SK-N-MC (cell line): ENCODE data around the gene ACVRL1.

Experiments
- DNase-seq: peaks from one replicate; pipeline ENCODE4 v3.0.0-alpha.2; 2011; ENCODE audit warnings: low read depth, low spot score
- H3K27ac ChIP-seq: fragments of 200-600 bp; sonication (generic); 2 replicates; pipeline ENCODE4 v1.5.1; 2016; ENCODE audit warnings: mixed run types
- H3K36me3 ChIP-seq: fragments of 200-600 bp; sonication (generic); 2 replicates; pipeline ENCODE4 v1.6.1; 2017; ENCODE audit warnings: antibody characterized with exemption, low read length, mixed read lengths; ENCODE audit not compliant: insufficient read depth
- H3K4me3 ChIP-seq: fragments of 200-600 bp; sonication (generic); 2 replicates; pipeline ENCODE4 v1.5.1; 2016
- H3K9ac ChIP-seq: fragments of 200-600 bp; sonication (generic); 2 replicates; pipeline ENCODE4 v1.8.0; 2017; ENCODE audit warnings: mixed run types, mixed read lengths; ENCODE audit not compliant: insufficient read length
- H3K9me3 ChIP-seq: fragments of 200-600 bp; sonication (generic); 2 replicates; pipeline ENCODE4 v1.6.1; 2017; ENCODE audit warnings: low read depth, mild to moderate bottlenecking, antibody characterized with exemption, low read length, moderate library complexity, mixed read lengths
- EZH2 ChIP-seq: fragments of 200-600 bp; sonication (generic); IDR thresholded peaks from one replicate; pipeline ENCODE4 v1.6.1; 2017; ENCODE audit warnings: antibody characterized with exemption
- FOXP2 ChIP-seq: optimal IDR thresholded peaks from 2 replicates; pipeline ENCODE3; 2011; ENCODE audit warnings: mild to moderate bottlenecking, moderate library complexity; ENCODE audit not compliant: insufficient read depth; ENCODE audit errors: extremely low read length, control extremely low read depth
- POLR2AphosphoS5 ChIP-seq: IDR thresholded peaks from 2 replicates; pipeline ENCODE4 v1.6.1; 2012; ENCODE audit warnings: mild to moderate bottlenecking, low read depth, low read length, borderline replicate concordance

The ACVRL1 gene

DNA sequence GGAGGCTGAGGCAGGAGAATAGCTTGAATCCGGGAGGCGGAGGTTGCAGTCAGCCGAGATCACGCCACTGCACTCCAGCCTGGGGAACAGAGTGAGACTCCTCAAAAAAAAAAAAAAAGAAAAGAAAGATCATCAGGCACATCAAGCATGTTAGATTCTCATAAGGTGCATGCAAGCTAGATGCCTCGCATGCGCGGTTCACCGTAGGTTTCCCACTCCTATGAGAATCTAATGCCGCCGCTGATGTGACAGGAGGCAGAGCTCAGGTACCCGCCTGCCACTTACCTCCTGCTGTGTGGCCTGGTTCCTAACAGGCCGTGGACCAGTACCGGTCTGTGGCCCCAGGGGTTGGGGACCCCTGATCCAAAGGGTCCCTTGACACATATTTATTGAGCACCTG lies 51.2 kb downstream of the ACVRL1 start:
- H3K9me3 ChIP-seq = 0 out of 2 replicates have a peak, but pooled peaks cover under 1% of the 10 kb centered on the region
- peaks cover 14% of the 10 kb centered on the region for H3K36me3 ChIP-seq
- no peak for DNase-seq
- no peak overlapping the region for H3K4me3 ChIP-seq
- H3K9ac ChIP-seq = no peak overlapping the region
- no peak overlapping the region for H3K27ac ChIP-seq
- TF ChIP-seq FOXP2 (no peak), POLR2AphosphoS5 (no peak)

DNA sequence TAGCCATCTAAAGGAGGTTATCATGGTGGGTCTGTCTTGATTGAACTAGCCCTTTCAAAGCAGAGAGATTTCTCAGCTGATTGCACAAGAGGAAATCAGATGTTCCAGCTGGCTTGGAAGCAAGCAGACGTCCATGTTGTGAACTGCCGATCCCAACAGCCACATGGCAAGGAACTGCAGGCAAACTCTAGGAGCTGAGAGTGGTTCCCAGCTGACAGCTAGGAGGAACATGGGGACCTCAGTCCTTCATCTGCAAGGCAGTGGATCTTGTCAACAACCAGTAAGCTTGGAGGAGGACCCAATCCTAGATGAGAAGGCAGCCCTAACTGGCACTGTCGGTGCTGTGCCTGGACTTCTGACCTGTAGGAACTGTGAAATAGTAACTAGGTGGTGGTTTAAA lies 51.9 kb downstream of the ACVRL1 start:
- Histone ChIP-seq H3K36me3 (peaks cover 21% of the 10 kb centered on the region), H3K4me3 (no peak overlapping the region)

DNA sequence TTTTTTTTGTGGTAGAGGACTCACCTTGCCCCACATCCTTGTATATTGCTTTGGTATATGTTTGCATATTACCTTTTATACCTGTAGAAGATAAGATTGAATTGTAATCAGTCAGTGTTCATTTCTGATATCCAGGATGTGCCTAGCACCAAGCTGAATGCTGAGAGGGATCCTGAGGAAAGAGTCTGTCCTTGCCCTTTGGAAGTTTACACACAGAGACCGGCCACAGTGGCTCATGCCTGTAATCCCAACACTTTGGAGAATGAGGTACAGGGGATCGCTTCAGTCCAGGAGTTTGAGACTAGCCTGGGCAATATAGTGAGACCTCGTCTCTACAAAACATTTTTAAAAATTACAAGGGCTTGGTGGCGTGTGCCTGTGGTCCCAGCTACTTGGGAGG lies 52.6 kb downstream of the ACVRL1 start:
- H3K36me3 ChIP-seq = peaks cover 28% of the 10 kb centered on the region
- TF ChIP-seq EZH2 (no peak), POLR2AphosphoS5 (no peak), FOXP2 (no peak)
- no peak overlapping the region for H3K9ac ChIP-seq
- no peak for DNase-seq
- H3K4me3 ChIP-seq = no peak overlapping the region
- 0 out of 2 replicates have a peak, but pooled peaks cover 3% of the 10 kb centered on the region for H3K9me3 ChIP-seq
- H3K27ac ChIP-seq = no peak overlapping the region

More for the DNA sequence above, 51.9 kb downstream of the ACVRL1 start:
- TF ChIP-seq POLR2AphosphoS5 (no peak), EZH2 (no peak), FOXP2 (no peak)
- no peak overlapping the region for H3K27ac ChIP-seq
- H3K9me3 ChIP-seq = 0 out of 2 replicates have a peak, but pooled peaks cover 3% of the 10 kb centered on the region
- no peak overlapping the region for H3K9ac ChIP-seq
- no peak for DNase-seq

DNA sequence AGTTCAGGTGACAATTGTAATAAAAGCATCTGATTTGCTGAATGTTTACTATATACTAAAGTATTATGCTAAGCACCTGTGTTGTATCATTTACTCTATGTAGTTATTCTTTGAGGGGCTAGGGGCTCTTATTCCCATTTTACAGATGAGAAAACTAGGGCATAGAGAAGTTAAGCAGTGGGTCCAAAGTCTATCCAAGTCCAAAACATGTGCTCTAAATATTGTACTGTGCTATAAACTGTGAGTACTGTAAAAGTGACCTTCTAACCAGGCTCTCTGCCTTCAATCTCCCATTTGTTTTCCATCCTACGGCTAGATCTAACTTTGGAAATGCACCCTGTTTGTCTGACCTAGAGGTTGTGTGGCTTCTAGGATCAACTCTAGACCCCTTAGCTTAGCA lies 53.2 kb downstream of the ACVRL1 start:
- no peak overlapping the region for H3K4me3 ChIP-seq
- TF ChIP-seq FOXP2 (no peak), EZH2 (no peak), POLR2AphosphoS5 (no peak)
- no peak overlapping the region for H3K27ac ChIP-seq
- no peak for DNase-seq
- 0 out of 2 replicates have a peak, but pooled peaks cover 3% of the 10 kb centered on the region for H3K9me3 ChIP-seq
- peaks cover 30% of the 10 kb centered on the region for H3K36me3 ChIP-seq
- no peak overlapping the region for H3K9ac ChIP-seq

DNA sequence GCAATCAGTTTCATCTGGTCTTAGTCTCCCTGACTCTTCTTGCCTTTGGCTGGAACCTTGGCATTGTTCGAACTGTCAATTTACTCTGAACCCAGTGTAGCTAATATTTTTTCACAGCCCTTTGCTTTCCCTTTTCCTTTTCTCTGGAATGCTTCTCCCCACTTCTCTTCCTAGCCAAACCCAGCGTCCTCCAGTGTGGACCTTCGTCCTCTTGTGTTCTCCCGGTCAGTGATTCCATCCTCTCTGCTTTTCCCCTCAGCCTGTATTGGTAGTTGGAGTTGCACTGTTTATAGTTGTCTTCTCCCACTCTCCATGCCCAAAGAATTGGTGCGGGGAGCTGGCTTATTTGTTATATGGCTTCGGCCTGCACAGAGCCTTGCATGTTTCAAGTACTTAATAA lies 53.6 kb downstream of the ACVRL1 start:
- H3K27ac ChIP-seq = no peak overlapping the region
- H3K4me3 ChIP-seq = no peak overlapping the region
- H3K9ac ChIP-seq = no peak overlapping the region
- peaks cover 30% of the 10 kb centered on the region for H3K36me3 ChIP-seq
- no peak for DNase-seq
- no peak for TF ChIP-seq FOXP2
- TF ChIP-seq POLR2AphosphoS5 = no peak
- no peak for TF ChIP-seq EZH2
- H3K9me3 ChIP-seq = 0 out of 2 replicates have a peak, but pooled peaks cover 3% of the 10 kb centered on the region

DNA sequence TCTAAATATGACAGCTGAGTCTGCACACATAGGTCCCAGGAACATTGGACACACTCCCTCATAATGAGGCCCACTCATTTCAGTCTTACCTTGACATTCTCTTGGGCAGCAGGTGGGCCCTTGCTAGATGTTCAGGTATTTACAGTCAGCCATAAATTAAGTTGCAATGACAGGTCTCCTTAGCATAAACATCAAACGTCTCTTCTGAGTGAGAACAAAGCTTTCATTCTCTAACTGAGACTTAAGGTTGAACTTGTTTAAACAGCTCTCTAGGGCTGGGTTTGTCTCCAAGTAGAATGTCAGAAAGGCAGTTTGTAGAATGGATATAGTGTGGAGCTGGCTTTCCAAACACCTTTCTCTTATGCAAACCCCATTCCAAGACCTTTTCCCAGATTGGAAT lies 54.5 kb downstream of the ACVRL1 start:
- Histone ChIP-seq H3K9ac (no peak overlapping the region), H3K9me3 (0 out of 2 replicates have a peak, but pooled peaks cover 3% of the 10 kb centered on the region), H3K4me3 (no peak overlapping the region), H3K27ac (no peak overlapping the region), H3K36me3 (peaks cover 25% of the 10 kb centered on the region)
- TF ChIP-seq FOXP2 = no peak
- TF ChIP-seq POLR2AphosphoS5 = no peak
- no peak for TF ChIP-seq EZH2
- DNase-seq = no peak

DNA sequence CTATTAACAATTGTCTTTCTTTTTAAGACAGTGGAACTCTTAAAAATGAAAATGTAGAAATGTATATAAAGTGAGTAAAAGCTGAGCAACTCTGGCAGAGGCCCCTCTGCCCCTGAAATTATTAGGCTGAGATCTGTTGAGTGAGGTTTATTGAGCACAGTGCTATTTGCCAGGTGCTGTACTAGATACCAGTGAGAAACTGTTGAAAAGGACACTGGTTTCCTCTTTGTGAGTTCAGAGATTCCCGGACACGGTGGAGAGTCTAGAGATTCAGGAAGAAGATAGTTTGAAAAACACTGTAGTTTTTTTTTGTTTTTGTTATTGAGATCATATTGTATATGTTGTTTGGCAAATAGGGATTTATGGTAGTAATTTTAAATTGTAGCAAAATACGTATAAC lies 55.4 kb downstream of the ACVRL1 start:
- no peak overlapping the region for H3K4me3 ChIP-seq
- H3K9ac ChIP-seq = no peak overlapping the region
- peaks cover 25% of the 10 kb centered on the region for H3K36me3 ChIP-seq
- no peak for DNase-seq
- H3K9me3 ChIP-seq = 0 out of 2 replicates have a peak, but pooled peaks cover 3% of the 10 kb centered on the region
- no peak overlapping the region for H3K27ac ChIP-seq
- TF ChIP-seq FOXP2 = no peak
- TF ChIP-seq POLR2AphosphoS5 = no peak
- TF ChIP-seq EZH2 = no peak

DNA sequence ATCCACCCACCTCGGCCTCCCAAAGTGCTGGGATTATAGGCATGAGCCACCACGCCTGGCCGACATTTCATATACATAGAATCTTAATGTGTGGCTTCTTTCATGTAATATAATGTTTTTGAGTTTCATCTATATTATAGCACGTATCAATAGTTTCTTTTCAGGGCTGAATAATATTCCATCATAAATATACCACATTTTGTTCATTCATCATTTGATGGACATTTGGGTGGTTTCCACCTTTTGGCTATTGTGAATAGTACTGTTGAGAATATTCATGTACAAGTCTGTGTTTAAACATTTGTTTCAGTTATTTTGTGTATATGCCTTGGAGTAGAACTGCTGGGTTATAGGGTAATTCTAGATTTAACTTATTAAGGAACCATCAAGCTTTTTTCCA lies 56.2 kb downstream of the ACVRL1 start:
- H3K9ac ChIP-seq = no peak overlapping the region
- H3K27ac ChIP-seq = no peak overlapping the region
- peaks cover 25% of the 10 kb centered on the region for H3K36me3 ChIP-seq
- no peak overlapping the region for H3K4me3 ChIP-seq
- no peak for DNase-seq
- 0 out of 2 replicates have a peak, but pooled peaks cover 3% of the 10 kb centered on the region for H3K9me3 ChIP-seq
- no peak for TF ChIP-seq EZH2
- no peak for TF ChIP-seq FOXP2
- no peak for TF ChIP-seq POLR2AphosphoS5

DNA sequence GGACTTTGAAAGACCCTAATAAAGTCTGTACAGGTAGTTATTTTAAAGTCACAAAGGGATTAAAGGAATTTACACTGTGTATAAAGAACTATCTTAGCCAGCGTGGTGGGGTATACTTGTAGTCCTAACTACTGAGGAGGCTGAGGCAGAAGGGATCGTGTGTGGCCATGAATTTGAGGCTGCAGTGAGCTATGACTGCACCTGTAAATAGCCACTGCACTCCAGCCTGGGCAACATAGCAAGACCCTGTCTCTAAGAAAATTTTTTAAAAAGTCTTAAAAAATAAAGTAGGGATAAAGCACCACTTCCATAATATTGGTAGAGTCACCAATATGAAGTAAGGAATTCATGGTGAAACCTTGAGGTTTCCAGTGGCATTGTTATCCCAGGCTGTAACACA lies 62.3 kb downstream of the ACVRL1 start:
- no peaks in the 10 kb centered on the region for H3K9me3 ChIP-seq
- H3K36me3 ChIP-seq = peaks cover 5% of the 10 kb centered on the region
- no peak for TF ChIP-seq EZH2
- TF ChIP-seq POLR2AphosphoS5 = no peak
- no peak for TF ChIP-seq FOXP2
- H3K27ac ChIP-seq = no peak overlapping the region
- no peak overlapping the region for H3K9ac ChIP-seq
- DNase-seq = no peak
- no peak overlapping the region for H3K4me3 ChIP-seq
